Smooth muscle cell (in vitro differentiated cells): ENCODE results near the gene MEGF11. TPM values are rescaled to one million over a fixed set of nuclear protein-coding genes. Genes with fewer than 3 reads are reported as not detected.

Experiments used
- DNase-seq: peaks from one replicate; lab custom pipeline; 2025; ENCODE audit not compliant: unreplicated experiment; lab: John Stamatoyannopoulos, UW
- H2AFZ ChIP-seq: fragments of 200-600 bp; sonication (generic); 2 replicates; pipeline ENCODE4 v1.6.0; 2016; ENCODE audit warnings: antibody characterized with exemption, low read depth, mild to moderate bottlenecking
- H3F3A ChIP-seq: fragments of 200-600 bp; sonication (generic); 2 replicates; pipeline ENCODE4 v1.6.0; 2017; ENCODE audit warnings: antibody characterized with exemption, low read depth
- H3K27ac ChIP-seq: fragments of 200-600 bp; sonication (generic); 2 replicates; pipeline ENCODE4 v1.5.1; 2016; ENCODE audit warnings: low read depth, mild to moderate bottlenecking
- H3K27me3 ChIP-seq: fragments of 200-600 bp; sonication (generic); 2 replicates; pipeline ENCODE4 v1.6.1; 2016; ENCODE audit warnings: low read depth, mild to moderate bottlenecking
- H3K36me3 ChIP-seq: fragments of 200-600 bp; sonication (generic); 2 replicates; pipeline ENCODE4 v1.5.1; 2016; ENCODE audit warnings: low read depth
- H3K4me1 ChIP-seq: fragments of 200-600 bp; sonication (generic); 2 replicates; pipeline ENCODE4 v1.5.1; 2016; ENCODE audit warnings: low read depth
- H3K4me2 ChIP-seq: fragments of 200-600 bp; sonication (generic); 2 replicates; pipeline ENCODE4 v1.6.0; 2016; ENCODE audit warnings: mild to moderate bottlenecking
- H3K4me3 ChIP-seq: fragments of 200-600 bp; sonication (generic); 2 replicates; pipeline ENCODE4 v1.5.1; 2016; ENCODE audit warnings: mild to moderate bottlenecking
- H3K79me2 ChIP-seq: fragments of 200-600 bp; sonication (generic); 2 replicates; pipeline ENCODE4 v1.6.0; 2016; ENCODE audit warnings: low read depth, mild to moderate bottlenecking
- H3K9ac ChIP-seq: fragments of 200-600 bp; sonication (generic); 2 replicates; pipeline ENCODE4 v1.6.0; 2016; ENCODE audit warnings: low read depth
- H3K9me3 ChIP-seq: fragments of 200-600 bp; sonication (generic); replicated peaks from 2 replicates; pipeline ENCODE4 v1.5.1; 2016; ENCODE audit warnings: low read depth
- H4K20me1 ChIP-seq: fragments of 200-600 bp; sonication (generic); 2 replicates; pipeline ENCODE4 v1.6.0; 2016; ENCODE audit warnings: low read depth
- CTCF ChIP-seq: fragments of 200-600 bp; sonication (generic); IDR thresholded peaks from 2 replicates; pipeline ENCODE4 v1.5.1; 2017; ENCODE audit warnings: borderline replicate concordance, mild to moderate bottlenecking, antibody characterized with exemption; ENCODE audit not compliant: insufficient read depth, poor library complexity, severe bottlenecking
- WGBS: methylation state at CpG from one replicate; pipeline ENCODE4 v1.1.7; 2016; ENCODE audit warnings: low lambda C conversion rate; 5-methylcytosine and 5-hydroxymethylcytosine counted together
- polyA plus RNA-seq: library from polyadenylated mRNA; unstranded; fragments of >200 nt; fragmentation: Nextera tagmentation; extraction: Ambion mirVana; gene quantifications from 2 replicates; pipeline ENCODE4 v1.2.1, GENCODE V29; 2016
- total RNA-seq: library from RNA; depleted of rRNA; stranded (reverse); fragments of >200 nt; gene quantifications from 2 replicates; pipeline ENCODE4 v1.2.3, GENCODE V29; 2014

MEGF11 gene
- total and polyA plus RNA-seq, 2 experiments from 2014 or later: 0.08 TPM; not detected in 1

GRCh38 chr15:66092053-66093016 is 161.2 kb downstream of the MEGF11 start:
- 56% methylated on average over 7 of the region's 7 CpGs for WGBS

GRCh38 chr15:66089509-66089908 is 164.0 kb downstream of the MEGF11 start:
- WGBS: 95% methylated on average over 5 of the region's 5 CpGs
- no peaks in the 10 kb centered on the region for H3K79me2 ChIP-seq
- no peaks in the 10 kb centered on the region for H3K4me1 ChIP-seq
- H3F3A ChIP-seq: no peaks in the 10 kb centered on the region
- no peak overlapping the region for H3K9ac ChIP-seq
- TF ChIP-seq CTCF: no peak
- no peaks in the 10 kb centered on the region for H4K20me1 ChIP-seq
- no peaks in the 10 kb centered on the region for H3K9me3 ChIP-seq
- H3K27ac ChIP-seq: no peak overlapping the region
- H3K27me3 ChIP-seq: no peaks in the 10 kb centered on the region
- H3K4me3 ChIP-seq: no peak overlapping the region
- H3K36me3 ChIP-seq: no peaks in the 10 kb centered on the region
- H3K4me2 ChIP-seq: no peak overlapping the region
- no peak overlapping the region for H2AFZ ChIP-seq
- DNase-seq: no peak

More at GRCh38 chr15:66092053-66093016, 161.2 kb downstream of the MEGF11 start:
- Histone ChIP-seq H3K27ac (no peak overlapping the region), H3K9ac (no peak overlapping the region), H3K4me3 (no peak overlapping the region), H2AFZ (no peak overlapping the region), H3K27me3 (no peaks in the 10 kb centered on the region), H3K9me3 (no peaks in the 10 kb centered on the region), H3K4me2 (no peak overlapping the region), H3F3A (no peaks in the 10 kb centered on the region), H3K4me1 (no peaks in the 10 kb centered on the region), H4K20me1 (no peaks in the 10 kb centered on the region), H3K36me3 (no peaks in the 10 kb centered on the region), H3K79me2 (no peaks in the 10 kb centered on the region)
- DNase-seq: no peak
- no peak for TF ChIP-seq CTCF

GRCh38 chr15:66089049-66089448 is 164.5 kb downstream of the MEGF11 start:
- Histone ChIP-seq H4K20me1 (no peaks in the 10 kb centered on the region), H3K27me3 (no peaks in the 10 kb centered on the region), H3K79me2 (no peaks in the 10 kb centered on the region), H3K9me3 (no peaks in the 10 kb centered on the region), H3K4me2 (no peak overlapping the region), H3K27ac (no peak overlapping the region), H2AFZ (no peak overlapping the region), H3F3A (no peaks in the 10 kb centered on the region), H3K36me3 (no peaks in the 10 kb centered on the region), H3K4me1 (no peaks in the 10 kb centered on the region), H3K4me3 (no peak overlapping the region), H3K9ac (no peak overlapping the region)
- WGBS: 71% methylated on average over 7 of the region's 7 CpGs
- no peak for TF ChIP-seq CTCF
- no peak for DNase-seq
